HUES6 (cell line): ENCODE measurements around the gene CPNE6.

Source experiments
- H3K27ac ChIP-seq: 2 replicates; pipeline ENCODE4 v1.7.0; 2013; ENCODE audit warnings: low read depth, mild to moderate bottlenecking, low read length, inconsistent platforms
- H3K27me3 ChIP-seq: 2 replicates; pipeline ENCODE4 v1.6.1; 2013; ENCODE audit warnings: low read length; ENCODE audit not compliant: control insufficient read depth, insufficient read depth
- H3K36me3 ChIP-seq: 2 replicates; pipeline ENCODE4 v1.6.1; 2013; ENCODE audit warnings: low read length; ENCODE audit not compliant: control insufficient read depth, insufficient read depth
- H3K4me1 ChIP-seq: 2 replicates; pipeline ENCODE4 v1.6.1; 2013; ENCODE audit warnings: low read length; ENCODE audit not compliant: control insufficient read depth, insufficient read depth
- H3K4me3 ChIP-seq: 2 replicates; pipeline ENCODE4 v1.5.1; 2013; ENCODE audit warnings: low read depth, low read length
- H3K9ac ChIP-seq: one replicate; pipeline ENCODE4 v1.6.1; 2013; ENCODE audit warnings: mild to moderate bottlenecking, low read length
- H3K9me3 ChIP-seq: 2 replicates; pipeline ENCODE4 v1.6.1; 2013; ENCODE audit warnings: low read depth, low read length; ENCODE audit not compliant: control insufficient read depth, insufficient read depth

The CPNE6 gene

GRCh38 chr14:24070285-24071143 lies 848 bp upstream of the CPNE6 start:
- Histone ChIP-seq H3K9ac (no peak overlapping the region), H3K4me1 (no peaks in the 10 kb centered on the region), H3K27me3 (peaks cover 14% of the 10 kb centered on the region; the same call in 1 of the 2 replicates), H3K27ac (no peak overlapping the region), H3K9me3 (no peaks in the 10 kb centered on the region), H3K4me3 (no peak overlapping the region), H3K36me3 (no peaks in the 10 kb centered on the region)

- Histone ChIP-seq H3K27me3 (peaks cover 14% of the 10 kb centered on the region; the same call in 1 of the 2 replicates), H3K4me3 (no peak overlapping the region), H3K27ac (no peak overlapping the region), H3K4me1 (no peaks in the 10 kb centered on the region), H3K9me3 (no peaks in the 10 kb centered on the region), H3K36me3 (no peaks in the 10 kb centered on the region), H3K9ac (no peak overlapping the region)
These were observed 571 bp downstream of the CPNE6 start for GRCh38 chr14:24071836-24072430.

DNA sequence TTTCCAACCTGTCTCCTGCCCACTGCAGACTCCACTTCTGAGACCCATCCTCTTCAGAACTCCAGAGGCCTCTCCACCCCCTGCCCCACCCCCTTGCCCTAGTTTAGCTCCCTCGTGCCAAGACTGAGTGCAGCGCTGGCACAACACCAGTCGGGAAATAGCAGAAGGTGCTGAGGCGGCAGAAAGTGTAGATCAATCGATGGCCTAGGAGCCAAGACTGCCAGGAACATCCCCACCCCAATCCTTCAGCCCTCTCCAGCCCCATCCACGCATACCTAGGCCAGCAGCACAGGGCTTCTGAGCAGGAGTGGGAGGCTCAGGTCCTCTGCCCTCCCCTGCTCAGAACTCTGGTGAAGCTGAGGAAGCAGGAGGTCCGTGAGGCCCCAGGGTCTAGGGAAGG lies 1.1 kb downstream of the CPNE6 start:
- H3K27ac ChIP-seq: no peak overlapping the region
- no peaks in the 10 kb centered on the region for H3K4me1 ChIP-seq
- no peak overlapping the region for H3K9ac ChIP-seq
- H3K27me3 ChIP-seq: peaks cover 14% of the 10 kb centered on the region; the same call in 1 of the 2 replicates
- H3K4me3 ChIP-seq: no peak overlapping the region
- no peaks in the 10 kb centered on the region for H3K36me3 ChIP-seq
- no peaks in the 10 kb centered on the region for H3K9me3 ChIP-seq

DNA sequence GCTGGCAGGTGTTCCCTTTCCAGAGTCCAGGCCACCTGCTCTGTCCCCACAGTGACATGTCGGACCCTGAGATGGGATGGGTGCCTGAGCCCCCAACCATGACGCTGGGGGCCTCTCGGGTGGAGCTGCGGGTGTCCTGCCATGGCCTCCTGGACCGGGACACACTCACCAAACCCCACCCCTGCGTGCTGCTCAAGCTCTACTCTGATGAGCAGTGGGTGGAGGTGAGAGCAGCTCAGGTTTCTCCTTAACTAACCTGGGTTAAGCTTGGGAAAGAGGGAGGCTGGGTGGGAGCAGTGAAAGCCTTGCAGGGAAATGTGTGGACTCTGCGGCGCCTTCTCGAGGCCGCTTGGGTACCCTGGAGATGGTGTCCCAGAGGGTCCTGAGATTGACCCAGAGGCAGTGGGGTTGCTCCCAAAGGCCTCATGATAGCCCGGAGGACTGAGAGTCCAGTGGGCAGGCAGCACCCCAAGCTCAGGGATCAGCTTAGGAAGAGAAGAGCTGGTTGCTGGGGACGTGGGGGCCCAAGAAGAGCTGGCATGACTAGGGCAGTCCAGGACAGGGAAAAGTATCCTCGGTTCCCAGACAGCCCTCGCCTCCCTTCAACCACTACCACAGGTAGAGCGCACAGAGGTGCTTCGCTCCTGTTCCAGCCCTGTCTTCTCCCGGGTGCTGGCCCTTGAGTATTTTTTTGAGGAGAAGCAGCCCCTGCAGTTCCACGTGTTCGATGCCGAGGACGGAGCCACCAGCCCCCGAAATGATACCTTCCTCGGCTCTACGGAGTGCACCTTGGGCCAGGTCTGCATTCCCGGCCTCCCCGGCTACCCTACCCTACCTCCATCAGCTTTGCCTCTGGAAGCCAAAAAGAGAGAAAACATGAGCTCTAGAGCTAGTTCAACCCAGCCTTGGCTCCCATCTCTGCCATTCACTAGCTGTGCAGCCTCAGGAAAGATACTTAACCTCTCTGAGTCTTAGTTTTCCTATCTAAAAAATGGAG lies 1.8 kb downstream of the CPNE6 start:
- H3K9ac ChIP-seq: no peak overlapping the region
- H3K4me3 ChIP-seq: no peak overlapping the region
- peaks cover 14% of the 10 kb centered on the region; the same call in 1 of the 2 replicates for H3K27me3 ChIP-seq
- H3K27ac ChIP-seq: no peak overlapping the region
- no peaks in the 10 kb centered on the region; the same call in 1 of the 2 replicates for H3K4me1 ChIP-seq
- H3K36me3 ChIP-seq: no peaks in the 10 kb centered on the region
- H3K9me3 ChIP-seq: no peaks in the 10 kb centered on the region

DNA sequence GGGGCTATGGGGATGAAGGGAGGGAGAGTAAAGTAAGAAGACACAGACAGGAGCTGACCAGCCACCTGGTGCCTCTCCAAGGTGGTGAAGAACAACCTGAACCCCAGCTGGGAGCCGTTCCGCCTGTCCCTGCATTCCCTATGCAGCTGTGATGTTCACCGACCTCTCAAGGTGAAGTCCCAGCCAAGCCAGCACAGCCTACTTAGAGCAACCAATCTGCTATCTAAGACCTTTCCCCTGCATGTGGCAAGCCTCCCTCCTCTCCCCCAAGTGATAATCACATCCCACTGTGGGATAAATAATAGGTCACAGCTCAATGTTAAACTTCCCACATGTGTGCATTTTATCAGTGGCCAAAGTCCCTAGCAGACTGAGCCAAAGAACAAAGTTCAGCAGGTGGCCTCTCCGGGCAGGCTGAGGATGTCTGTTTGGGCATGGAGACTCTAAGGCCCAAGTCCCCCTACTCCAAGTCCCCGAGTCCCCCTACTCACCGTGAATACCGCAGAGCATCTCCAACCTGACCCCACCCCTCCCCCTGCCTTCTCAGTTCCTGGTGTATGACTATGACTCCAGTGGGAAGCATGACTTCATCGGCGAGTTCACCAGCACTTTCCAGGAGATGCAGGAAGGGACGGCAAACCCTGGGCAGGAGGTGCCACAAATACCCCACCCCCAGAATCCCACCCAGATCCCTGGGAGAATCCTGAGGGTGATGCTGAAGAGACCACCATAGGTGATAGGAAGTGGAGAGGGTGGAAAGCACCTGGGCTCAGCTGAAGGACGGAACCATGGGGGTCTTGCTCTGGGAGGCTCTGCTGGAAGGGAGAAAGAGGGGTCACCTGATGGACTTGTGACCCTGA lies 3.5 kb downstream of the CPNE6 start:
- H3K27ac ChIP-seq: no peak overlapping the region
- no peaks in the 10 kb centered on the region for H3K36me3 ChIP-seq
- peaks cover 7% of the 10 kb centered on the region for H3K4me1 ChIP-seq
- no peaks in the 10 kb centered on the region for H3K9me3 ChIP-seq
- H3K9ac ChIP-seq: no peak overlapping the region
- peaks cover 12% of the 10 kb centered on the region; the same call in 1 of the 2 replicates for H3K27me3 ChIP-seq
- H3K4me3 ChIP-seq: no peak overlapping the region

DNA sequence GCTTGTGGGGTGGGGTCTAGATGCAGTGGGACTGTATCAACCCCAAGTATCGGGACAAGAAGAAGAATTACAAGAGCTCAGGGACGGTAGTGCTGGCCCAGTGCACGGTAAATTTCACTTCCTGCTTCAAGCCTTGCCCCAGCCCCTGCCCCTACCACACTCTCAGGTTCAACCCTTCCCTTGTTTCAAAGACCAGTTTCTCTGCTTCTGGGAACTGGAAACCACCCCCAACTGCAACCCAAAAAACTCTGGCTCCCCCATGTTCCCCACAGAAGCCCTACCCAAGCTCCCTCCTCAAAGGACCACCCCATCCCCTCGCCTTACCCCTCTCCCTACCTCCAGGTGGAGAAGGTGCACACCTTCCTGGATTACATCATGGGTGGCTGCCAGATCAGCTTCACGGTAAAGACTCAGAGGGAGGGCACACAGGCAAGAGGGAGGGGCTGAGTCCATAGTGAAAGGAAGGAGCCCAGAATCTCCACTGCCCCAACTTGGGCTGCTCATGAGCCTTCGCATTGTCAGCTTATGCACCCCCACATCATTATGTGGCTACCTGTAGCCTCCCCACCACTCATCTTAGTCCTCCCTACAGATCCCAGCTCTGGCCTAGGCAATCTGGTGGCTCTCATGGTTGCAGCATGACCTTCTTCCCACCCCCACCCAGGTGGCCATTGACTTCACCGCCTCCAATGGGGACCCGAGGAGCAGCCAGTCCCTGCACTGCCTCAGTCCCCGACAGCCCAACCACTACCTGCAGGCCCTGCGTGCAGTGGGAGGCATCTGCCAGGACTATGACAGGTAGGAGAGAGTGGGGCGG lies 4.3 kb downstream of the CPNE6 start:
- Histone ChIP-seq H3K27me3 (peaks cover 8% of the 10 kb centered on the region; the same call in 1 of the 2 replicates), H3K4me3 (no peak overlapping the region), H3K4me1 (peaks cover 15% of the 10 kb centered on the region), H3K9me3 (no peaks in the 10 kb centered on the region), H3K9ac (no peak overlapping the region), H3K27ac (no peak overlapping the region), H3K36me3 (no peaks in the 10 kb centered on the region)

DNA sequence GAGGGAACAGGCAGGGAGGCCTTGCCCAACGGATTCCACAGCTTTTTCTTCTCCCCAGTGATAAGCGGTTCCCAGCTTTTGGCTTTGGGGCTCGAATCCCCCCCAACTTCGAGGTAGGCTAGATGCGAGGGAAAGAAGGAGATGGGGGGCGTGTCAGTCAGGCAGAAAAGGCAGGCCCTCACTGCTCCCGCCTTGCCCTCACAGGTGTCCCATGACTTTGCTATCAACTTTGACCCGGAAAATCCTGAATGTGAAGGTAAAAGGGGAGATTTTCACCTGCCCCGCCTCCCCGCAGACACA lies 4.9 kb downstream of the CPNE6 start:
- no peaks in the 10 kb centered on the region for H3K9me3 ChIP-seq
- peaks cover 17% of the 10 kb centered on the region for H3K4me1 ChIP-seq
- no peak overlapping the region for H3K4me3 ChIP-seq
- H3K27me3 ChIP-seq: peaks cover 5% of the 10 kb centered on the region; the same call in 1 of the 2 replicates
- no peaks in the 10 kb centered on the region for H3K36me3 ChIP-seq
- H3K9ac ChIP-seq: no peak overlapping the region
- H3K27ac ChIP-seq: no peak overlapping the region

GRCh38 chr14:24077086-24077485 lies 5.7 kb downstream of the CPNE6 start:
- peaks cover 10% of the 10 kb centered on the region for H3K27me3 ChIP-seq
- H3K4me1 ChIP-seq: peaks cover 22% of the 10 kb centered on the region
- H3K4me3 ChIP-seq: no peak overlapping the region
- no peaks in the 10 kb centered on the region for H3K36me3 ChIP-seq
- no peak overlapping the region for H3K27ac ChIP-seq
- no peak overlapping the region for H3K9ac ChIP-seq
- no peaks in the 10 kb centered on the region for H3K9me3 ChIP-seq

DNA sequence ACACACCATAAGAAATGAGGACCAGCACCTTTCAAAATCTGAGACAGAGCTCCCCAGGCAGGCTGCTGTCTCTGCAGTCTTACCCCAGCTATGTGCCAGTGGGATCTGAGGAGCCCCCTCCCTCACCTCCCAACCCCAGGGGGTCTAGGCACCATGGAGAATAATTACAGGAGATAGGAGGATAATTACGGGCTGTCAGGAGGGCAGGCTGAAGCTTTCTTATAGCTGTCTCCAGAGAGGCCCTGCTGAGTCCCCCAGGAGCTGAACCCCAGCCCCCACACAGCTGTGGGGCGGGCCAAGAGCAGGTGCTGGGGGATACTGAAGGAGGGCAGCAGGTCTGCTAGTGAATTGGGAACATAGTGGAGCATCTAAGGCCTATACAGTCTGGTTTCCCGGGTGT lies 6.8 kb downstream of the CPNE6 start:
- H3K4me3 ChIP-seq: no peak overlapping the region
- no peaks in the 10 kb centered on the region for H3K36me3 ChIP-seq
- no peak overlapping the region for H3K27ac ChIP-seq
- peaks cover 25% of the 10 kb centered on the region for H3K4me1 ChIP-seq
- no peaks in the 10 kb centered on the region for H3K9me3 ChIP-seq
- H3K27me3 ChIP-seq: peaks cover 21% of the 10 kb centered on the region
- no peak overlapping the region for H3K9ac ChIP-seq
